ENCODE data around the gene GSK3A.
A peak's percentile ranks its signal among the peaks of the same experiment; 100 is the strongest.
"Not testable (repeated sequence)": the region's sequence is repeated elsewhere in the genome, so short reads cannot be mapped to it uniquely, and the experiment has no call there.

GSK3A gene

DNA sequence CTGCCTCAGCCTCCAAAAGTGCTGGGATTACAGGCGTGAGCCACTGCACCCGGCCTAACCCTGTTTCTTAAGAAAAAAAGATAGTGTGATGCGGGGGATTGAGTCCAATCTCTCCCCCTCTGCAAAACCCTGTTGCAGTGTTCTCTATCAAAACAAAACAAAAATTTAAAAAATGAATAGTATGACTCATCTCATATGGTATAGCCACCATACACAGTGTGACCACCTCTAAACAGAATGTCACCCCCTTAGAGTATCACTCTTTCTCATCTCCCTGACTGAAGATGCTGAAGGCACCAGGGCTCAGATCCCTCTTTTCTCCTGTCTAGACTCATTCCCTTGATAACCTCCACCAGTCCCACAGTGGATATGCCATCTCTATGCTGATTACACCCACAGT is 19.4 kb upstream of the GSK3A start:
- DNase-seq (ENCODE audit: extremely low read depth, low read depth), result no peak
- TF ChIP-seq, protein P1, sequence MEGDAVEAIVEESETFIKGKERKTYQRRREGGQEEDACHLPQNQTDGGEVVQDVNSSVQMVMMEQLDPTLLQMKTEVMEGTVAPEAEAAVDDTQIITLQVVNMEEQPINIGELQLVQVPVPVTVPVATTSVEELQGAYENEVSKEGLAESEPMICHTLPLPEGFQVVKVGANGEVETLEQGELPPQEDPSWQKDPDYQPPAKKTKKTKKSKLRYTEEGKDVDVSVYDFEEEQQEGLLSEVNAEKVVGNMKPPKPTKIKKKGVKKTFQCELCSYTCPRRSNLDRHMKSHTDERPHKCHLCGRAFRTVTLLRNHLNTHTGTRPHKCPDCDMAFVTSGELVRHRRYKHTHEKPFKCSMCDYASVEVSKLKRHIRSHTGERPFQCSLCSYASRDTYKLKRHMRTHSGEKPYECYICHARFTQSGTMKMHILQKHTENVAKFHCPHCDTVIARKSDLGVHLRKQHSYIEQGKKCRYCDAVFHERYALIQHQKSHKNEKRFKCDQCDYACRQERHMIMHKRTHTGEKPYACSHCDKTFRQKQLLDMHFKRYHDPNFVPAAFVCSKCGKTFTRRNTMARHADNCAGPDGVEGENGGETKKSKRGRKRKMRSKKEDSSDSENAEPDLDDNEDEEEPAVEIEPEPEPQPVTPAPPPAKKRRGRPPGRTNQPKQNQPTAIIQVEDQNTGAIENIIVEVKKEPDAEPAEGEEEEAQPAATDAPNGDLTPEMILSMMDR (IDR thresholded peaks at IDR 0.05; ENCODE audit: low read depth, low read length), result no peak

DNA sequence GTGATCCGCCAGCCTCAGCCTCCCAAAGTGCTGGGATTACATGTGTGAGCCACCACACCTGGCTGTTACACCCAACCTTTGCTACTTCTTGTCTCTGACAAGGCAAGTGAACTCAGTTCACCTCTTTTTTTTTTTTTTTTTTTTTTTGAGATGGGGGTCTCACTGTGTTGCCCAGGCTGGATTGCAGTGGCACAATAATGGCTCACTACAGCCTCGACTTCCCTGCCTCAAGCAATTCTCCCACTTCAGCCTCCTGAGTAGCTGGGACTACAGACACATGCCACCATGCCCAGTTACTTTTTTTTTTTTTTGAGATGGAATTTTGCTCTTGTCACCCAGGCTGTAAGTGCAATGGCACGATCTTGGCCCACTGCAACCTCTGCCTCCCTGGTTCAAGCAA is 15.4 kb upstream of the GSK3A start:
- DNase-seq (ENCODE audit: extremely low read depth, low read depth), result not testable (repeated sequence)

DNA sequence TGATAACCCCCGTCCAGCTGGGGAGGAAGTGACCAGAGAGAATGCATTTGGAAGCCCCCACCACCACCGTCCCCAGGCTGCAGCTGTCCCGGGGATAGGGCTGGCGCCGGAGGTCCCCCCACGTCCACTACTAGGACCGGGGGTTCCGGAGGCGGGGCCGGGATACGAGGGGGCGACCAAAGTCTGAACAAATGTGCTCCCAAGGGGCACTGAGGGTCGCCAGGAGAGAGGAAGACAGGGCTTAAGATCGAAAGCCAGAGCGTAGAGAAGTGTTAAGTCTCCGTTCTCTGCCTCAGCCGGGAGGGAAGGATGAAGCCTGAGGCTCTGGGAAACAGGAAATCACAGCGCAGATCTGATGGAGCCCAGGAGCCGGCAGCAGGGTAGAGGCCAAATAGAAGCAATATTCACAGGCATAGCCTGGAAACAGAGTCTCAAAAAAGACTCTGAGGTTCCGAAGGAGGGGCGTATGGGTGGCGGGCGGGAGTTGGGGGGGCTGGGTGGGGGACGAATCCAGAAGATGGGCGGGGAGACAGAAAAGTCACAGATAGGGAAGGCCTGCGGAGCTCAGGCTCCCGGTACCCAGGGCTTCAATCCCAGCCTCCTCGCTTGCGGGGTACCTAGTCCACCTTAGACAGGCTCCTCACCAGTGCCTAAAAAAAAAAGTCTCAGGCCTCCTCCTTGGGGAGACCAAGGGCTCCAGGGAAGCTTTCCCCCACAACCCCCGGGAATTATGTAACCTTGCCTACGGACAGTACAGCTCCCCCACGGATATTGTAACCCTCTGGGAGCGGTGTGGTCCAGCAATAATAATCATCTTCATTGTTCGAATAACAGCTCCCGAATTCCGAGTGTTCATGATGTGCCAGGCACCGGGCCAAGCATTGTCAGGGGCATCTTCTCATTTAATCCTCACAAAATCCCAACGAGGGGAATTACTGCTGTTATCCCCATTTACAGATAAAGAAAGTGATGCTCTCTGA is 13.7 kb upstream of the GSK3A start:
- TF ChIP-seq, protein P1 (IDR thresholded peaks at IDR 0.05; ENCODE audit: low read depth, low read length), result no peak; the same call in 1 of the 2 replicates
- no peak for DNase-seq (ENCODE audit: extremely low read depth, low read depth)

DNA sequence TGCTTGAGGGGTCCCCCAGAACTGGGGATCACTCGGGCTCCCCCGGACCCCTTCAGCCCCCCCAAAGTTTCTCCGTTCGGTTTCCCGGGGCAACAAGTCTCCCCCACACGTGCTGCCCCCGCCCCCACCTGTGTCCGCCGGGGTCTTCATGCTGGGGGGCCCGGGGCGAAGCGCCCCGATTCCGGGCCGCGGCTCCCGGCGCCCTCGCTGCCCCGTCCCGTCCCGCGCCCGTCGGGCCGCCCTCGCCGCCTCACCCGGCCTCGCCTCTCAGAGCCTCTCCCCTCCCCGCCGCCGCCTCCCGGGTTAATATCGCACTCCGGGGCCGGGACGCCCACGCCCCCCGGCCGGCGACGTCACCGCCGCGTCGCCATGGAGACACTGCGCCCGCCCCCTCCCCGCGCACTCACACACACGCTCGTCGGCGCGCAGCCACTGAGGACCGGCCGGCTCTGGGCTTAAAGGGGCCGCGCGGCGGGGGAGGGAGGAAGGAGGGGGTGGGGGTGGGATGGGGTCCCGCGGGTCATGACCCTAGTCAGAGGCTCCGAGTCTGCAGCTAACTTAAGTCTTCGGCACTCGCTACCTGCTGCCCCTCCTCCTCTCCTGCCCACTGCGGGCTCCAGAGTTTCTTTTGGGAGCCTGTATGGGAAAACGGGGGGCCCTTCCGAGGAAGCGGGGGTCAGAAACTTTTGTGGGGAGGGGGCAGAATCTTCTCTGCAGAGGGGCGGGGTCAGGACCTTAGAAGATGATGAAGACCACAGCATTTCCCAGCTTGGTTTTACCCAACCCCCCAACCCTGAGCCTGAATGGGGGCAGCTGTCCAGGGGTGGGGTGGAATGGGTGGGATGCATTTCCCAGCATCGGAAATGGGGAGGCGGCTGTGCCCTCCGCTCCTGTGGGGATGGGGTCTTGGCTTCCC is 12.7 kb upstream of the GSK3A start, which contains the start of gene ERF:
Gene ERF, minus strand, starts transcription at position 279 of the 916 bp plus-strand sequence. Its CDS starts 129 bp downstream, at position 150.
- peak; percentile 73 for DNase-seq (ENCODE audit: extremely low read depth, low read depth)
- TF ChIP-seq, protein P1 (IDR thresholded peaks at IDR 0.05; ENCODE audit: low read depth, low read length), result no peak

DNA sequence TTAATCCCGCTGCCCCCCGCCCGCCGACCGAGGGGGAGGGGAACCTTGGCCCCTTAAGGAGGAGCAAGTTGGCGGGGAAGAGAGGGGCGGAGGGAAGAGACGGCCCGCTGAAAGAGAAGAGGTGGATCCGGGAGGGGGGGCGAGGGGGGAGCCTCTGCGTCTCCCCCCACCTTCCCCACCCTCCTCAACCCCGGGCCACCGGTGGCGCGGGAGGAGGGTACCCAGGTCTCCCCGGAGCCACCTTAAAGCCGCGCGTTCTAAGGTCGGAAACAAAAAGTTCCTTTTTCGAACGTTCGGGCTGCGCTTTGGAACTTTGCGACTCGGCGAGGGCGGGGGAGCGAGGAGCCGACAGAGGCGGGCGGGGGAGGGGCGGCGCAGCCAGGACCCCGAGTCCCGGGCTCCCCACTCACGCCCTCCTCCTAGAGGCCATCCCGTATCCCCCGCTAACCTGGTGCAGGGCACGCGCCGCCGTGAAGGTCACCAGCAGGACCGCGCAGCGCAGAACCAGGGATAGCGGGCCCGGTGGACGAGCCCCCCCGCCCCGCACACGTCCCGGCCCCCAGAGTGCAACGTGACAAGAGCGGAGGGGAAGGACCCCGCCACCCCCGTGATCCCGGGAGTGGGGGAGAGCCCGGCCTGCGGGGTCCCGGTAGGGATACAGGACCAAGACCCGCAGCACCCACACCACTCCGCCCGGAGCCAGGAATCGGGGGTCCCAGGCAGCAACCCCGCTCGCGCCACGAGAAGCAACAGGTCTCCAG is 11.9 kb upstream of the GSK3A start:
- TF ChIP-seq, protein P1 (IDR thresholded peaks at IDR 0.05; ENCODE audit: low read depth, low read length), result no peak
- no peak for DNase-seq (ENCODE audit: extremely low read depth, low read depth)

DNA sequence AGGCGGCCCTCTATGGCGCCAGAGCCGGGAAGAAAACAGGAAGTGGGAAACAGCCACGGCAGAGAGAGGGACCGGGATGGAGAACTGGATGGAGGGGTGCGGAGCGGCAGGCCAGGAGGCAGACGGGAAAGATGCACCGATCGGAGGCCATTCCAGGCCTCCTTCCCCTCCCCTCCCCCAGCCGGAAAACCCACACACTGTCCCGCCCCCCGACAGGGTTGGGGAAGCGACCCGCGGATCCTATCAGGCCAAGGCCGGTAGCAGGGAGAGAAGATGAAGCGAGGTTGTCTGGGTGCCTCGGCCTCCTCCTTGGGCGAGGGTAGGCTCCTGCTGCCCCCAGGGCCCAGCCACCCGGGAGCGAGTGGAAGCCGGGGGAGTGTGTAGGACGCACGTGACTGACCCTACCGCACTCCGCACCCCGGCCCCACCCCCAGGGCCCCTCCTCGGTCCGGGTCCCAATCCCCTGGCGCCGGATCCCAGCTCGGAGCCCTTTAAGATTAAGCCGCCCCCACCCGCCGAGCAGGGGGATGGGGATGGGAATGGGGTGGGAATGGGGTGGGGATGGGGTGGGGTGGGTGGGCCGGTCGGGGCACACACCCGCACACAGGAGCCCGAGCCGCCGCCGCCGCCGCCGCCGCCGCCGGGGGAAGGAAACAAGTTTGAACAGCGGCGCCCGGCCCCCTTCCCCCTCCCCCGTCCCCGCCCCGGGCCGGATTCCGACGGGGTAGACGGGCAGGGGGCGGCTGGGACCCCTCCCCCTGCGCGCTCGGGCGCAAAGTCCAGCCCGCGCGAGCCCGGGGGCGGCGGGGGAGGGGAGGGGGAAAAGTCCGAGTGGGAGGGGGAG is 11.1 kb upstream of the GSK3A start:
- TF ChIP-seq, protein P1 (IDR thresholded peaks at IDR 0.05; ENCODE audit: low read depth, low read length), result no peak
- no peak for DNase-seq (ENCODE audit: extremely low read depth, low read depth)

All from AG09319 (cell line).